DMS 273 (cell line): ENCODE results near the gene TGM2.

Source experiments
- DNase-seq: peaks from one replicate; lab custom pipeline; 2025; ENCODE audit not compliant: unreplicated experiment; lab: John Stamatoyannopoulos, UW

Gene TGM2

GRCh38 chr20:38165089-38165965 is at the start of gene TGM2:
TGM2 (minus strand) TSS chr20:38165270; CDS start chr20:38165198, 72 bp downstream.
- DNase-seq = peak; percentile 60

- no peak for DNase-seq
These were observed 49.5 kb upstream of the TGM2 start for GRCh38 chr20:38214256-38215193.

- no peak for DNase-seq
These were observed 48.5 kb upstream of the TGM2 start for GRCh38 chr20:38213607-38213940.

- DNase-seq = no peak
These were observed 47.9 kb upstream of the TGM2 start for GRCh38 chr20:38212806-38213606.

GRCh38 chr20:38211200-38212097 is 46.4 kb upstream of the TGM2 start:
- no peak for DNase-seq

- DNase-seq = no peak
These were observed 45.7 kb upstream of the TGM2 start for GRCh38 chr20:38210741-38211140.

- no peak for DNase-seq
These were observed 44.8 kb upstream of the TGM2 start for GRCh38 chr20:38209736-38210405.

GRCh38 chr20:38209054-38209675 is 44.1 kb upstream of the TGM2 start:
- no peak for DNase-seq

- DNase-seq = no peak
These were observed 43.5 kb upstream of the TGM2 start for GRCh38 chr20:38208523-38208922.

GRCh38 chr20:38208088-38208487 is 43.0 kb upstream of the TGM2 start:
- no peak for DNase-seq

GRCh38 chr20:38207621-38208020 is 42.6 kb upstream of the TGM2 start:
- DNase-seq = no peak

- DNase-seq = no peak
These were observed 39.9 kb upstream of the TGM2 start for GRCh38 chr20:38205001-38205400.

- no peak for DNase-seq
These were observed 38.9 kb upstream of the TGM2 start for GRCh38 chr20:38203981-38204357.

GRCh38 chr20:38203337-38203980 is 38.4 kb upstream of the TGM2 start:
- no peak for DNase-seq

GRCh38 chr20:38202982-38203293 is 37.9 kb upstream of the TGM2 start:
- DNase-seq = no peak

GRCh38 chr20:38202153-38202981 is 37.3 kb upstream of the TGM2 start:
- DNase-seq = no peak

GRCh38 chr20:38201356-38201755 is 36.3 kb upstream of the TGM2 start:
- DNase-seq = no peak

- DNase-seq = no peak
These were observed 35.6 kb upstream of the TGM2 start for GRCh38 chr20:38200646-38201045.
